A549 (cell line): Measurements from ENCODE around the gene NDUFB8.

ENCODE experiments used
- CHD4 ChIP-seq: fragments of 200-600 bp; sonication (generic); IDR thresholded peaks from 2 replicates; pipeline ENCODE4 v1.6.1; 2016; ENCODE audit warnings: antibody characterized with exemption, mild to moderate bottlenecking, borderline replicate concordance
- EP300 ChIP-seq, 2 experiments: fragments of >200 bp; sonication (Bioruptor Twin); formaldehyde crosslinking; IDR thresholded peaks; 2 replicates in 1 of 2; 3 replicates in 1 of 2; pipeline ENCODE4 v1.6.1; 2016 to 2017
- MAFK ChIP-seq: fragments of 450-650 bp; IDR thresholded peaks from 2 replicates; pipeline ENCODE4 v1.6.1; 2014; ENCODE audit not compliant: partially characterized antibody
- MAZ ChIP-seq: fragments of 150-350 bp; IDR thresholded peaks from 2 replicates; pipeline ENCODE4 v1.6.1; 2014; ENCODE audit warnings: antibody characterized with exemption, low read depth, low read length, borderline replicate concordance
- NFE2L2 ChIP-seq: fragments of 150-350 bp; conservative IDR thresholded peaks from 2 replicates; pipeline ENCODE4 v1.6.1; 2014; ENCODE audit warnings: low read length
- POLR2A ChIP-seq: IDR thresholded peaks from 2 replicates; pipeline ENCODE4 v1.6.1; 2012; ENCODE audit warnings: mild to moderate bottlenecking, low read length
- ZNF302 ChIP-seq: fragments of 250-450 bp; sonication (Bioruptor Pico); IDR thresholded peaks from 2 replicates; pipeline ENCODE4 v1.9.0; 2021; ENCODE audit warnings: inconsistent platforms, mild to moderate bottlenecking, moderate library complexity
- TF ChIP-seq, protein P1 (sequence below): fragments of >200 bp; sonication (Bioruptor Twin); formaldehyde crosslinking; IDR thresholded peaks from 3 replicates; pipeline ENCODE4 v1.5.1; 2016
- TF ChIP-seq, protein P2 (sequence below): fragments of 250-450 bp; sonication (Bioruptor Pico); IDR thresholded peaks from 2 replicates; pipeline ENCODE4 v1.5.0; 2021; ENCODE audit warnings: mild to moderate bottlenecking, moderate library complexity, borderline replicate concordance
- TF ChIP-seq, protein P3 (sequence below): fragments of 450-650 bp; IDR thresholded peaks from 2 replicates; pipeline ENCODE4 v1.6.1; 2014; ENCODE audit warnings: antibody characterized with exemption
- TF ChIP-seq, protein P4 (sequence below): fragments of 200-600 bp; sonication (generic); IDR thresholded peaks from 2 replicates; pipeline ENCODE4 v1.6.1; 2016; ENCODE audit warnings: antibody characterized with exemption, mild to moderate bottlenecking, moderate library complexity

DNA sequence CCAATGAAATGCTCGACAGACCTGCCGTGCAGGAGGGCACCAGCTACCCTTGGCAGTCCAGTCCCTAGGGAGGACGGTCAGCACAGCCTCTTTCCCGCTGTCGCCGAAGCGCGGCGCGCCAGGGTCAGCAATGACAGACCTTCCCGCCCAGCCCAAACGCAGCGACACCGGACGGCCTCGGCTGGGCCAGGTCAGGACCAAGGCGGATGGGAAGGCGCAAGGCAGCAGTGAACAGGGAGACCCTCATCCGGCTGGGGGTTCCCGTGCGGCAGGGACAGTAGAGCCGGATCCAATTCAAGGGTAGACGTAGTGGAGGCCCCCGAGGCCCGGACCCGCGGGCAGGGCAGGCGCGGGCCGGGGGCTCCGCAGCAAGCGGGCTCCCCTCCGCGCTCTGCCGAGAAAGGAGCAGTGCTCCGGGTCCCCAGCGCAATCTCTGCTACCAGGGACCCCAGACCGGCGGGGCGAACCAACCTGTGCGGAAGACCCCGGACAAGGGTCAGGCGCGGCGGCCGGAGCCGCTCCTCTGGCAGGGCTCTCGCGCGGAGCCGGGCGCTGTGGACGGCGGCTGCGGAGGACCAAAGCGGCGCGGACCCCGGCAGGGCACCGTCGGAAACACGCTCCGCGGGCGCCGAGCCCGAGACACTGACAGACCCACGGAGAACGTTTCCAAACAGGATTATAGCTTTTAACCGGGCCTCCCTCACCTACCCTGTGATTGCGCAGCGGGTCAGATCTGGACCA lies 10.2 kb downstream of the NDUFB8 start, which contains the start of gene SEC31B:
- TF ChIP-seq, protein P1, sequence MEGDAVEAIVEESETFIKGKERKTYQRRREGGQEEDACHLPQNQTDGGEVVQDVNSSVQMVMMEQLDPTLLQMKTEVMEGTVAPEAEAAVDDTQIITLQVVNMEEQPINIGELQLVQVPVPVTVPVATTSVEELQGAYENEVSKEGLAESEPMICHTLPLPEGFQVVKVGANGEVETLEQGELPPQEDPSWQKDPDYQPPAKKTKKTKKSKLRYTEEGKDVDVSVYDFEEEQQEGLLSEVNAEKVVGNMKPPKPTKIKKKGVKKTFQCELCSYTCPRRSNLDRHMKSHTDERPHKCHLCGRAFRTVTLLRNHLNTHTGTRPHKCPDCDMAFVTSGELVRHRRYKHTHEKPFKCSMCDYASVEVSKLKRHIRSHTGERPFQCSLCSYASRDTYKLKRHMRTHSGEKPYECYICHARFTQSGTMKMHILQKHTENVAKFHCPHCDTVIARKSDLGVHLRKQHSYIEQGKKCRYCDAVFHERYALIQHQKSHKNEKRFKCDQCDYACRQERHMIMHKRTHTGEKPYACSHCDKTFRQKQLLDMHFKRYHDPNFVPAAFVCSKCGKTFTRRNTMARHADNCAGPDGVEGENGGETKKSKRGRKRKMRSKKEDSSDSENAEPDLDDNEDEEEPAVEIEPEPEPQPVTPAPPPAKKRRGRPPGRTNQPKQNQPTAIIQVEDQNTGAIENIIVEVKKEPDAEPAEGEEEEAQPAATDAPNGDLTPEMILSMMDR, result no peak
- no peak for TF ChIP-seq EP300 (IDR thresholded peaks at IDR 0.05)
- no peak for TF ChIP-seq ZNF302 (CRISPR knock-in tag)
- no peak for TF ChIP-seq MAFK
- no peak for TF ChIP-seq POLR2A
- TF ChIP-seq, protein P2, sequence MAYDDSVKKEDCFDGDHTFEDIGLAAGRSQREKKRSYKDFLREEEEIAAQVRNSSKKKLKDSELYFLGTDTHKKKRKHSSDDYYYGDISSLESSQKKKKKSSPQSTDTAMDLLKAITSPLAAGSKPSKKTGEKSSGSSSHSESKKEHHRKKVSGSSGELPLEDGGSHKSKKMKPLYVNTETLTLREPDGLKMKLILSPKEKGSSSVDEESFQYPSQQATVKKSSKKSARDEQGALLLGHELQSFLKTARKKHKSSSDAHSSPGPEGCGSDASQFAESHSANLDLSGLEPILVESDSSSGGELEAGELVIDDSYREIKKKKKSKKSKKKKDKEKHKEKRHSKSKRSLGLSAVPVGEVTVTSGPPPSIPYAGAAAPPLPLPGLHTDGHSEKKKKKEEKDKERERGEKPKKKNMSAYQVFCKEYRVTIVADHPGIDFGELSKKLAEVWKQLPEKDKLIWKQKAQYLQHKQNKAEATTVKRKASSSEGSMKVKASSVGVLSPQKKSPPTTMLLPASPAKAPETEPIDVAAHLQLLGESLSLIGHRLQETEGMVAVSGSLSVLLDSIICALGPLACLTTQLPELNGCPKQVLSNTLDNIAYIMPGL, result no peak
- no peak for TF ChIP-seq CHD4
- TF ChIP-seq, protein P3, sequence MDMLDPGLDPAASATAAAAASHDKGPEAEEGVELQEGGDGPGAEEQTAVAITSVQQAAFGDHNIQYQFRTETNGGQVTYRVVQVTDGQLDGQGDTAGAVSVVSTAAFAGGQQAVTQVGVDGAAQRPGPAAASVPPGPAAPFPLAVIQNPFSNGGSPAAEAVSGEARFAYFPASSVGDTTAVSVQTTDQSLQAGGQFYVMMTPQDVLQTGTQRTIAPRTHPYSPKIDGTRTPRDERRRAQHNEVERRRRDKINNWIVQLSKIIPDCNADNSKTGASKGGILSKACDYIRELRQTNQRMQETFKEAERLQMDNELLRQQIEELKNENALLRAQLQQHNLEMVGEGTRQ, result no peak
- TF ChIP-seq, protein P4, sequence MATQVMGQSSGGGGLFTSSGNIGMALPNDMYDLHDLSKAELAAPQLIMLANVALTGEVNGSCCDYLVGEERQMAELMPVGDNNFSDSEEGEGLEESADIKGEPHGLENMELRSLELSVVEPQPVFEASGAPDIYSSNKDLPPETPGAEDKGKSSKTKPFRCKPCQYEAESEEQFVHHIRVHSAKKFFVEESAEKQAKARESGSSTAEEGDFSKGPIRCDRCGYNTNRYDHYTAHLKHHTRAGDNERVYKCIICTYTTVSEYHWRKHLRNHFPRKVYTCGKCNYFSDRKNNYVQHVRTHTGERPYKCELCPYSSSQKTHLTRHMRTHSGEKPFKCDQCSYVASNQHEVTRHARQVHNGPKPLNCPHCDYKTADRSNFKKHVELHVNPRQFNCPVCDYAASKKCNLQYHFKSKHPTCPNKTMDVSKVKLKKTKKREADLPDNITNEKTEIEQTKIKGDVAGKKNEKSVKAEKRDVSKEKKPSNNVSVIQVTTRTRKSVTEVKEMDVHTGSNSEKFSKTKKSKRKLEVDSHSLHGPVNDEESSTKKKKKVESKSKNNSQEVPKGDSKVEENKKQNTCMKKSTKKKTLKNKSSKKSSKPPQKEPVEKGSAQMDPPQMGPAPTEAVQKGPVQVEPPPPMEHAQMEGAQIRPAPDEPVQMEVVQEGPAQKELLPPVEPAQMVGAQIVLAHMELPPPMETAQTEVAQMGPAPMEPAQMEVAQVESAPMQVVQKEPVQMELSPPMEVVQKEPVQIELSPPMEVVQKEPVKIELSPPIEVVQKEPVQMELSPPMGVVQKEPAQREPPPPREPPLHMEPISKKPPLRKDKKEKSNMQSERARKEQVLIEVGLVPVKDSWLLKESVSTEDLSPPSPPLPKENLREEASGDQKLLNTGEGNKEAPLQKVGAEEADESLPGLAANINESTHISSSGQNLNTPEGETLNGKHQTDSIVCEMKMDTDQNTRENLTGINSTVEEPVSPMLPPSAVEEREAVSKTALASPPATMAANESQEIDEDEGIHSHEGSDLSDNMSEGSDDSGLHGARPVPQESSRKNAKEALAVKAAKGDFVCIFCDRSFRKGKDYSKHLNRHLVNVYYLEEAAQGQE, result no peak
- TF ChIP-seq MAZ, result no peak
- no peak for TF ChIP-seq NFE2L2
